Panc1 (cell line): ENCODE results near the gene KCNMA1. TPM values are rescaled to one million over a fixed set of nuclear protein-coding genes. Genes with fewer than 3 reads are reported as not detected.

Experiments used
- ATAC-seq: fragments of 200-7000 bp; cut with Tn5 transposase; 2 replicates; pipeline ENCODE4 v1.9.1; 2020; ENCODE audit warnings: mild to moderate bottlenecking, moderate library complexity
- BruUV-seq: library from RNA; stranded (reverse); fragments of 400-500 nt; replicated peaks from 2 replicates; lab custom pipeline; 2021; lab: Mats Ljungman, UMichigan
- CTCF ChIA-PET: fragments of 300-600 bp; sonication (Branson Sonifier 250); formaldehyde crosslinking; loops from one replicate; lab custom pipeline; 2022; ENCODE audit warnings: antibody characterized with exemption; lab: Charles Lee
- POLR2A ChIA-PET: fragments of 300-600 bp; sonication (Branson Sonifier 250); formaldehyde crosslinking; loops from one replicate; lab custom pipeline; 2022; ENCODE audit warnings: antibody characterized with exemption; lab: Charles Lee
- DNase-seq: peaks from one replicate; pipeline ENCODE4 v3.0.0-alpha.2; 2010; ENCODE audit warnings: low read depth, low spot score
- H3K27ac ChIP-seq: 2 replicates; pipeline ENCODE4 v1.5.1; 2011; ENCODE audit warnings: mild to moderate bottlenecking, low read length, inconsistent platforms
- H3K27me3 ChIP-seq: fragments of 200-500 bp; sonication (Bioruptor generic); 2 replicates; pipeline ENCODE4 v1.6.0; 2014; ENCODE audit warnings: low read length, inconsistent platforms; ENCODE audit not compliant: control insufficient read depth, insufficient read depth
- H3K36me3 ChIP-seq: fragments of 200-500 bp; sonication (Bioruptor generic); 2 replicates; pipeline ENCODE4 v1.5.1; 2014; ENCODE audit warnings: inconsistent platforms, mild to moderate bottlenecking, low read length, moderate library complexity; ENCODE audit not compliant: control insufficient read depth, insufficient read depth
- H3K4me1 ChIP-seq: 2 replicates; pipeline ENCODE4 v1.5.1; 2011; ENCODE audit warnings: inconsistent platforms, mild to moderate bottlenecking, low read length, moderate library complexity; ENCODE audit not compliant: control insufficient read depth, insufficient read depth
- H3K4me3 ChIP-seq, 2 experiments: 2 replicates each; pipeline ENCODE4 v1.5.1; 2011 to 2012; ENCODE audit warnings: low read depth in 2 of 2, low read length in 2 of 2, mild to moderate bottlenecking in 2 of 2, inconsistent platforms in 1 of 2, moderate library complexity in 1 of 2
- H3K9me3 ChIP-seq: fragments of 200-500 bp; sonication (Bioruptor generic); 2 replicates; pipeline ENCODE4 v1.5.1; 2014; ENCODE audit warnings: low read depth, mild to moderate bottlenecking, inconsistent platforms, low read length, moderate library complexity; ENCODE audit not compliant: control insufficient read depth, insufficient read depth
- CTCF ChIP-seq: fragments of 450-650 bp; IDR thresholded peaks from 2 replicates; pipeline ENCODE4 v1.5.1; 2017; ENCODE audit warnings: mild to moderate bottlenecking
- POLR2AphosphoS5 ChIP-seq: IDR thresholded peaks from 2 replicates; pipeline ENCODE4 v1.6.1; 2012; ENCODE audit warnings: mild to moderate bottlenecking, low read depth, low read length, moderate library complexity
- REST ChIP-seq, 2 experiments: IDR thresholded peaks; 2 replicates each; pipeline ENCODE4 v1.6.1; 2011 to 2012; ENCODE audit warnings: low read depth in 2 of 2, control low read depth in 1 of 2, low read length in 1 of 2, mild to moderate bottlenecking in 1 of 2, moderate library complexity in 1 of 2; ENCODE audit not compliant: insufficient read depth in 1 of 2
- SIN3A ChIP-seq: IDR thresholded peaks from 2 replicates; pipeline ENCODE4 v1.6.1; 2012; ENCODE audit warnings: low read depth, mild to moderate bottlenecking, low read length, moderate library complexity, borderline replicate concordance; ENCODE audit not compliant: insufficient read depth
- TCF7L2 ChIP-seq: IDR thresholded peaks from 2 replicates; pipeline ENCODE4 v1.6.1; 2011; ENCODE audit warnings: mild to moderate bottlenecking, low read depth, low read length, inconsistent platforms
- in situ Hi-C: cut with HindIII; loops from 2 replicates; pipeline ENCODE4 v1.10.0; 2016; ENCODE audit warnings: low sequenced_read_pairs, low pct_unique_long_range_greater_than_20kb
- intact Hi-C: fragments of 100-400 bp; cut with micrococcal nuclease; formaldehyde crosslinking; loops from one replicate; pipeline ENCODE4 v1.10.0; 2022; ENCODE audit not compliant: unreplicated experiment
- total RNA-seq: library from RNA; stranded (reverse); gene quantifications from one replicate; pipeline ENCODE4 v1.2.1, GENCODE V29; 2021; ENCODE audit not compliant: unreplicated experiment

Gene KCNMA1
- total RNA-seq, 1 experiment from 2014 or later, result 91.9 TPM

- ChIA-PET CTCF (no interaction called here), POLR2A (interaction anchor here (0.6 kb wide), 1 partner anchor 10 kb away, joined by 3 read pairs; no protein-coding TSS in a partner anchor)
- intact Hi-C loops (no loop called here), in situ Hi-C loops (no loop called here)
- no peak overlapping the region for H3K27ac ChIP-seq
- BruUV-seq, result no TSS peak
- no peaks in the 10 kb centered on the region for H3K36me3 ChIP-seq
- TF ChIP-seq POLR2AphosphoS5 (no peak), REST (IDR thresholded peaks at IDR 0.05; ENCODE audit: insufficient read depth in 1 of 2, low read depth in 2 of 2, low read length in 1 of 2) (no peak), TCF7L2 (no peak)
- no peaks in the 10 kb centered on the region for H3K27me3 ChIP-seq
- no peak overlapping the region for H3K4me3 ChIP-seq
- no peak for DNase-seq
- H3K9me3 ChIP-seq, result no peaks in the 10 kb centered on the region
- no peak for ATAC-seq
- H3K4me1 ChIP-seq, result peaks cover 52% of the 10 kb centered on the region
These were observed 37.0 kb downstream of the KCNMA1 start for GRCh38 chr10:77600640-77601039.

- in situ Hi-C loops, result no loop called here
- H3K9me3 ChIP-seq, result no peaks in the 10 kb centered on the region
- CTCF ChIA-PET, result no interaction called here
- H3K4me3 ChIP-seq, result no peak overlapping the region
- H3K36me3 ChIP-seq, result no peaks in the 10 kb centered on the region
- H3K27ac ChIP-seq, result no peak overlapping the region
- TF ChIP-seq TCF7L2 (no peak), REST (IDR thresholded peaks at IDR 0.05; ENCODE audit: insufficient read depth in 1 of 2, low read depth in 2 of 2, low read length in 1 of 2) (no peak), SIN3A (no peak), CTCF (no peak), POLR2AphosphoS5 (no peak)
- no peak for ATAC-seq
- no peaks in the 10 kb centered on the region for H3K27me3 ChIP-seq
- BruUV-seq, result no TSS peak
- intact Hi-C loops, result no loop called here
- POLR2A ChIA-PET, result no interaction called here
- DNase-seq, result no peak
- H3K4me1 ChIP-seq, result peaks cover 43% of the 10 kb centered on the region
These were observed 38.0 kb downstream of the KCNMA1 start for GRCh38 chr10:77599651-77600050.
